Measurements from ENCODE around the gene KRT40. TPM values are rescaled to one million over a fixed set of nuclear protein-coding genes. Genes with fewer than 3 reads are reported as not detected.

The KRT40 gene
- not detected for total RNA-seq
- polyA plus RNA-seq = not detected

DNA sequence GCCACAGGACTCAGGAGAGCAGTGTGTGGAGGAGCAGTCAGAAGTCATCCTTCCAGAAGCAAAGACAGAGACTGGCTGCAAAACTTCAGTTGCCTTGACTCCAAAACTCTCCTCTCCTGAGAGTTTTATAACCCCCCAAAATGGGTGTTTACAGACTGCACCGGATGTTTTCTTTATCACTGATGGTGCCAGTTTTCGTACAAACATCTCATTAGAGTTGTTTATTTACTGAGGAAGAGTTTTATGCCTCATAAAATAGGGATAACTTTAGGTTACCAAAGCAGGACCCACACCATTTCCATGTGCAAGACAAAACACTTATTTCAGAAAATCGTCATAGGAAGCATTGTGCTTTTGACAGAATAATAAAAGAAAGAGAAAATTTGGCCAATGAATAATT lies at the start of gene KRT40:
KRT40 (minus strand) TSS at position 101 of the 400 bp plus-strand sequence; CDS start at position 48, 53 bp downstream.
- no peaks in the 10 kb centered on the region for H3K9me3 ChIP-seq (ENCODE audit: control insufficient read depth in 4 of 4, low read length in 3 of 4)
- H3K4me3 ChIP-seq (ENCODE audit: low read depth in 1 of 3, low read length in 3 of 3) = no peak within 1 kb of the TSS
- no peak within 1 kb of the TSS for H3K27ac ChIP-seq (ENCODE audit: low read depth in 1 of 2, low read length in 2 of 2)
- no peak within 1 kb of the TSS for H3K9ac ChIP-seq (ENCODE audit: low read depth in 1 of 2, low read length in 2 of 2)
- DNase-seq (ENCODE audit: low spot score) = no peak
- no peaks in the 10 kb centered on the region for H3K4me1 ChIP-seq (ENCODE audit: control insufficient read depth in 4 of 4, insufficient read depth in 4 of 4, low read length in 3 of 4)
- TF ChIP-seq FOXA1 (IDR thresholded peaks at IDR 0.05) (no peak), CTCF (IDR thresholded peaks at IDR 0.05; ENCODE audit: low read depth, low read length, missing input control) (no peak), HNF4A (conservative IDR thresholded peaks at IDR 0.05) (no peak), RXRA (IDR thresholded peaks at IDR 0.05) (no peak), GABPA (IDR thresholded peaks at IDR 0.05 in 1 of 2, conservative IDR thresholded peaks at IDR 0.05 in 1 of 2) (no peak), YY1 (IDR thresholded peaks at IDR 0.05) (no peak), FOXA2 (IDR thresholded peaks at IDR 0.05) (no peak), SP1 (IDR thresholded peaks at IDR 0.05) (no peak), JUND (IDR thresholded peaks at IDR 0.05) (no peak), NR2F2 (IDR thresholded peaks at IDR 0.05) (no peak), RAD21 (IDR thresholded peaks at IDR 0.05) (no peak), ZBTB33 (IDR thresholded peaks at IDR 0.05) (no peak), EGR1 (IDR thresholded peaks at IDR 0.05; ENCODE audit: low read depth in 2 of 2) (no peak), REST (IDR thresholded peaks at IDR 0.05) (no peak), TAF1 (conservative IDR thresholded peaks at IDR 0.05) (no peak), HNF4G (IDR thresholded peaks at IDR 0.05) (no peak)
- TF ChIP-seq, protein P1, sequence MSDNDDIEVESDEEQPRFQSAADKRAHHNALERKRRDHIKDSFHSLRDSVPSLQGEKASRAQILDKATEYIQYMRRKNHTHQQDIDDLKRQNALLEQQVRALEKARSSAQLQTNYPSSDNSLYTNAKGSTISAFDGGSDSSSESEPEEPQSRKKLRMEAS (IDR thresholded peaks at IDR 0.05) = no peak
- TF ChIP-seq, protein P2, sequence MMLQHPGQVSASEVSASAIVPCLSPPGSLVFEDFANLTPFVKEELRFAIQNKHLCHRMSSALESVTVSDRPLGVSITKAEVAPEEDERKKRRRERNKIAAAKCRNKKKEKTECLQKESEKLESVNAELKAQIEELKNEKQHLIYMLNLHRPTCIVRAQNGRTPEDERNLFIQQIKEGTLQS (IDR thresholded peaks at IDR 0.05) = no peak
- H3K36me3 ChIP-seq (ENCODE audit: control insufficient read depth in 4 of 4, insufficient read depth in 3 of 4, low read depth in 1 of 4, low read length in 3 of 4) = no peaks in the 10 kb centered on the region
- WGBS = 47% methylated on average over 3 of the region's 3 CpGs
- peaks cover 0 to 2% (median 0%) of the 10 kb centered on the region in 4 donors for H3K27me3 ChIP-seq (ENCODE audit: control insufficient read depth in 4 of 4, insufficient read depth in 4 of 4, low read length in 3 of 4)

Data from liver (tissue), 9 donors.